DLD1 (cell line): ENCODE measurements around the gene SDCCAG8.

ENCODE experiments used
- in situ Hi-C: cut with HindIII; loops from 2 replicates; pipeline ENCODE4 v1.10.0; 2017; ENCODE audit warnings: low sequenced_read_pairs

SDCCAG8 gene

GRCh38 chr1:243449373-243449772 lies 193.5 kb downstream of the SDCCAG8 start:
- in situ Hi-C loops = no loop called here

GRCh38 chr1:243452092-243452491 lies 196.3 kb downstream of the SDCCAG8 start:
- in situ Hi-C loops = no loop called here

GRCh38 chr1:243454328-243454997 lies 198.6 kb downstream of the SDCCAG8 start:
- in situ Hi-C loops = no loop called here

- in situ Hi-C loops = no loop called here
Measured at GRCh38 chr1:243455760-243456651, 200.2 kb downstream of the SDCCAG8 start.

- in situ Hi-C loops = no loop called here
Measured at GRCh38 chr1:243457363-243457982, 201.6 kb downstream of the SDCCAG8 start.

- in situ Hi-C loops = no loop called here
Measured at GRCh38 chr1:243459059-243459458, 203.2 kb downstream of the SDCCAG8 start.

- in situ Hi-C loops = no loop called here
Measured at GRCh38 chr1:243461700-243462099, 205.9 kb downstream of the SDCCAG8 start.

GRCh38 chr1:243462929-243463697 lies 207.3 kb downstream of the SDCCAG8 start:
- in situ Hi-C loops = no loop called here

- in situ Hi-C loops = no loop called here
Measured at GRCh38 chr1:243465081-243465480, 209.2 kb downstream of the SDCCAG8 start.

GRCh38 chr1:243465738-243466137 lies 209.9 kb downstream of the SDCCAG8 start:
- in situ Hi-C loops = no loop called here

GRCh38 chr1:243469497-243469896 lies 213.7 kb downstream of the SDCCAG8 start:
- in situ Hi-C loops = no loop called here

GRCh38 chr1:243470502-243470901 lies 214.7 kb downstream of the SDCCAG8 start:
- in situ Hi-C loops = no loop called here

GRCh38 chr1:243471026-243471685 lies 215.3 kb downstream of the SDCCAG8 start:
- in situ Hi-C loops = no loop called here

GRCh38 chr1:243471754-243472745 lies 216.2 kb downstream of the SDCCAG8 start:
- in situ Hi-C loops = no loop called here

GRCh38 chr1:243473227-243474135 lies 217.6 kb downstream of the SDCCAG8 start:
- in situ Hi-C loops = no loop called here

GRCh38 chr1:243474136-243474881 lies 218.5 kb downstream of the SDCCAG8 start:
- in situ Hi-C loops = no loop called here

- in situ Hi-C loops = no loop called here
Measured at GRCh38 chr1:243474906-243475305, 219.1 kb downstream of the SDCCAG8 start.
